WTC11 (cell line): Measurements from ENCODE around the gene POLD4. TPM values are rescaled to one million over a fixed set of nuclear protein-coding genes. Genes with fewer than 3 reads are reported as not detected.
A peak's percentile ranks its signal among the peaks of the same experiment; 100 is the strongest.

Experiments
- ATAC-seq: fragments of 200-7000 bp; cut with Tn5 transposase; 2 replicates; pipeline ENCODE4 v1.10.0; 2021; ENCODE audit warnings: mild to moderate bottlenecking, moderate library complexity
- CTCF ChIA-PET: fragments of 300-600 bp; sonication (Branson Sonifier 250); formaldehyde crosslinking; loops from one replicate; lab custom pipeline; 2021; ENCODE audit warnings: antibody characterized with exemption; lab: Charles Lee
- POLR2A ChIA-PET: fragments of 350-600 bp; sonication (Branson Sonifier 250); formaldehyde crosslinking; loops from one replicate; lab custom pipeline; 2021; ENCODE audit warnings: antibody characterized with exemption; lab: Charles Lee
- DNase-seq: peaks from one replicate; pipeline ENCODE4 v3.0.0; 2021; ENCODE audit warnings: low spot score
- H3K27ac Mint-ChIP-seq: 2 replicates; pipeline ENCODE4 v1.8.0; 2021; ENCODE audit warnings: mixed read lengths
- H3K27me3 Mint-ChIP-seq: 2 replicates; pipeline ENCODE4 v1.8.0; 2021; ENCODE audit warnings: low read depth, mild to moderate bottlenecking, moderate library complexity, mixed read lengths
- H3K36me3 Mint-ChIP-seq: 2 replicates; pipeline ENCODE4 v1.8.0; 2021; ENCODE audit warnings: mixed read lengths
- H3K4me1 Mint-ChIP-seq: 2 replicates; pipeline ENCODE4 v1.8.0; 2022; ENCODE audit warnings: mixed read lengths
- H3K4me3 Mint-ChIP-seq: 2 replicates; pipeline ENCODE4 v1.8.0; 2021; ENCODE audit warnings: mild to moderate bottlenecking, moderate library complexity, mixed read lengths
- H3K9me3 Mint-ChIP-seq: 2 replicates; pipeline ENCODE4 v1.8.0; 2021; ENCODE audit warnings: mixed read lengths
- HMGA2 ChIP-seq: fragments of 250-450 bp; sonication (Bioruptor Pico); IDR thresholded peaks from 2 replicates; pipeline ENCODE4 v1.4.0; 2021; ENCODE audit warnings: mild to moderate bottlenecking, moderate library complexity
- MYBL2 ChIP-seq: sonication (generic); formaldehyde crosslinking; IDR thresholded peaks from 2 replicates; pipeline ENCODE4 v1.8.1; 2023; ENCODE audit warnings: mild to moderate bottlenecking, moderate library complexity, missing genetic modification reagents
- NFATC4 ChIP-seq: fragments of 250-450 bp; sonication (Bioruptor Pico); IDR thresholded peaks from 2 replicates; pipeline ENCODE4 v1.9.0; 2021; ENCODE audit warnings: mild to moderate bottlenecking
- NR1H2 ChIP-seq: sonication (generic); formaldehyde crosslinking; IDR thresholded peaks from 2 replicates; pipeline ENCODE4 v1.9.0; 2021; ENCODE audit warnings: mild to moderate bottlenecking, moderate library complexity, missing genetic modification reagents
- PRRX2 ChIP-seq: fragments of 250-450 bp; sonication (Bioruptor Pico); IDR thresholded peaks from 2 replicates; pipeline ENCODE4 v1.8.0; 2021; ENCODE audit warnings: mild to moderate bottlenecking
- SP1 ChIP-seq: sonication (generic); formaldehyde crosslinking; conservative IDR thresholded peaks from 2 replicates; pipeline ENCODE4 v1.8.1; 2022; ENCODE audit warnings: missing genetic modification reagents
- ZNF138 ChIP-seq: sonication (generic); formaldehyde crosslinking; conservative IDR thresholded peaks from 2 replicates; pipeline ENCODE4 v1.8.1; 2022; ENCODE audit warnings: mild to moderate bottlenecking, moderate library complexity, missing genetic modification reagents
- ZNF263 ChIP-seq: sonication (generic); formaldehyde crosslinking; IDR thresholded peaks from 2 replicates; pipeline ENCODE4 v1.8.1; 2022; ENCODE audit warnings: low read depth, mild to moderate bottlenecking, moderate library complexity, missing genetic modification reagents
- total RNA-seq: library from RNA; stranded (reverse); gene quantifications from 3 replicates; pipeline ENCODE4 v1.2.3, GENCODE V29; 2021
- TF ChIP-seq, protein P1 (sequence below): sonication (generic); formaldehyde crosslinking; conservative IDR thresholded peaks from 2 replicates; pipeline ENCODE4 v1.8.1; 2023; ENCODE audit warnings: mild to moderate bottlenecking, low read depth, missing genetic modification reagents, moderate library complexity
- TF ChIP-seq, protein P2 (sequence below): sonication (generic); formaldehyde crosslinking; IDR thresholded peaks from 2 replicates; pipeline ENCODE4 v1.8.1; 2022; ENCODE audit warnings: low read depth, missing genetic modification reagents, borderline replicate concordance
- TF ChIP-seq, protein P3 (sequence below): sonication (generic); formaldehyde crosslinking; IDR thresholded peaks from 2 replicates; pipeline ENCODE4 v1.8.1; 2023; ENCODE audit warnings: mild to moderate bottlenecking, missing genetic modification reagents, borderline replicate concordance
- TF ChIP-seq, protein P4 (sequence below): sonication (generic); formaldehyde crosslinking; conservative IDR thresholded peaks from 2 replicates; pipeline ENCODE4 v1.8.1; 2022; ENCODE audit warnings: mild to moderate bottlenecking, missing genetic modification reagents
- TF ChIP-seq, protein P5 (sequence below): fragments of 250-450 bp; sonication (Bioruptor Pico); IDR thresholded peaks from 2 replicates; pipeline ENCODE4 v1.9.0; 2021; ENCODE audit warnings: mild to moderate bottlenecking
- TF ChIP-seq, protein P6 (sequence below): sonication (generic); formaldehyde crosslinking; IDR thresholded peaks from 2 replicates; pipeline ENCODE4 v1.8.1; 2023; ENCODE audit warnings: mild to moderate bottlenecking, missing genetic modification reagents
- TF ChIP-seq, protein P7 (sequence below): sonication (generic); formaldehyde crosslinking; IDR thresholded peaks from 2 replicates; pipeline ENCODE4 v1.8.0; 2022; ENCODE audit warnings: missing genetic modification reagents

Gene POLD4
- total RNA-seq, 1 experiment from 2014 or later, result 30.3 TPM

DNA sequence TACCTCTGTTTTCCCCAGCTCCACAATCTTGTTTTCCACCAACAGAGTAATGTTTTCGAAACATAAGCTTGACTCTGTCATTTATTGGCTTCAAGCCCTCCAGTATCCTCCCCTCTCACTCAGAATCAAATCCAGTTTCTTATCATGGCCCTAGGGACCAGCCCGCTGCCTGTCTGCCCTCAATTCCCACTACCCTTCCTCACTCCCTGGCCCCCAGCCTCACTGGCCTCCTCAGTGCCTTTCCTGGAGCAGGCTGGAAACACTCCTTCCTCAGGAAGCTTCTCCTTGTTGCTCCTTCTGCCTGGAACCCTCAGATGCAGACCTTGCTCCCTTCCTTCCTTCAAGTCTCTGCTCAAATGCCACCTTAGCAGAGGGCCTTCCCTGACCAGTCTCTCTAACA lies 3.9 kb downstream of the POLD4 start:
- Mint-ChIP-seq H3K4me3 (no peak overlapping the region), H3K36me3 (no peaks in the 10 kb centered on the region), H3K9me3 (no peaks in the 10 kb centered on the region), H3K4me1 (peaks cover 22% of the 10 kb centered on the region), H3K27me3 (no peaks in the 10 kb centered on the region; the same call in 1 of the 2 replicates), H3K27ac (peak overlapping the region; percentile 1; the same call in 1 of the 2 replicates)
- DNase-seq (no peak), ATAC-seq (no peak)
- ChIA-PET CTCF (interaction anchor here (0.8 to 10.1 kb wide), 6 partner anchors 26 to 87 kb away, joined by 3 to 842 read pairs (median 4); partner anchors contain the start of genes CLCF1 and RAD9A), POLR2A (no interaction called here)
- TF ChIP-seq ZNF138 (no peak), MYBL2 (no peak), PRRX2 (CRISPR knock-in tag) (no peak)
- TF ChIP-seq, protein P1, sequence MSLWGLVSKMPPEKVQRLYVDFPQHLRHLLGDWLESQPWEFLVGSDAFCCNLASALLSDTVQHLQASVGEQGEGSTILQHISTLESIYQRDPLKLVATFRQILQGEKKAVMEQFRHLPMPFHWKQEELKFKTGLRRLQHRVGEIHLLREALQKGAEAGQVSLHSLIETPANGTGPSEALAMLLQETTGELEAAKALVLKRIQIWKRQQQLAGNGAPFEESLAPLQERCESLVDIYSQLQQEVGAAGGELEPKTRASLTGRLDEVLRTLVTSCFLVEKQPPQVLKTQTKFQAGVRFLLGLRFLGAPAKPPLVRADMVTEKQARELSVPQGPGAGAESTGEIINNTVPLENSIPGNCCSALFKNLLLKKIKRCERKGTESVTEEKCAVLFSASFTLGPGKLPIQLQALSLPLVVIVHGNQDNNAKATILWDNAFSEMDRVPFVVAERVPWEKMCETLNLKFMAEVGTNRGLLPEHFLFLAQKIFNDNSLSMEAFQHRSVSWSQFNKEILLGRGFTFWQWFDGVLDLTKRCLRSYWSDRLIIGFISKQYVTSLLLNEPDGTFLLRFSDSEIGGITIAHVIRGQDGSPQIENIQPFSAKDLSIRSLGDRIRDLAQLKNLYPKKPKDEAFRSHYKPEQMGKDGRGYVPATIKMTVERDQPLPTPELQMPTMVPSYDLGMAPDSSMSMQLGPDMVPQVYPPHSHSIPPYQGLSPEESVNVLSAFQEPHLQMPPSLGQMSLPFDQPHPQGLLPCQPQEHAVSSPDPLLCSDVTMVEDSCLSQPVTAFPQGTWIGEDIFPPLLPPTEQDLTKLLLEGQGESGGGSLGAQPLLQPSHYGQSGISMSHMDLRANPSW (CRISPR knock-in tag), result no peak
- TF ChIP-seq, protein P2, sequence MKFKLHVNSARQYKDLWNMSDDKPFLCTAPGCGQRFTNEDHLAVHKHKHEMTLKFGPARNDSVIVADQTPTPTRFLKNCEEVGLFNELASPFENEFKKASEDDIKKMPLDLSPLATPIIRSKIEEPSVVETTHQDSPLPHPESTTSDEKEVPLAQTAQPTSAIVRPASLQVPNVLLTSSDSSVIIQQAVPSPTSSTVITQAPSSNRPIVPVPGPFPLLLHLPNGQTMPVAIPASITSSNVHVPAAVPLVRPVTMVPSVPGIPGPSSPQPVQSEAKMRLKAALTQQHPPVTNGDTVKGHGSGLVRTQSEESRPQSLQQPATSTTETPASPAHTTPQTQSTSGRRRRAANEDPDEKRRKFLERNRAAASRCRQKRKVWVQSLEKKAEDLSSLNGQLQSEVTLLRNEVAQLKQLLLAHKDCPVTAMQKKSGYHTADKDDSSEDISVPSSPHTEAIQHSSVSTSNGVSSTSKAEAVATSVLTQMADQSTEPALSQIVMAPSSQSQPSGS (CRISPR knock-in tag), result no peak
- TF ChIP-seq, protein P3, sequence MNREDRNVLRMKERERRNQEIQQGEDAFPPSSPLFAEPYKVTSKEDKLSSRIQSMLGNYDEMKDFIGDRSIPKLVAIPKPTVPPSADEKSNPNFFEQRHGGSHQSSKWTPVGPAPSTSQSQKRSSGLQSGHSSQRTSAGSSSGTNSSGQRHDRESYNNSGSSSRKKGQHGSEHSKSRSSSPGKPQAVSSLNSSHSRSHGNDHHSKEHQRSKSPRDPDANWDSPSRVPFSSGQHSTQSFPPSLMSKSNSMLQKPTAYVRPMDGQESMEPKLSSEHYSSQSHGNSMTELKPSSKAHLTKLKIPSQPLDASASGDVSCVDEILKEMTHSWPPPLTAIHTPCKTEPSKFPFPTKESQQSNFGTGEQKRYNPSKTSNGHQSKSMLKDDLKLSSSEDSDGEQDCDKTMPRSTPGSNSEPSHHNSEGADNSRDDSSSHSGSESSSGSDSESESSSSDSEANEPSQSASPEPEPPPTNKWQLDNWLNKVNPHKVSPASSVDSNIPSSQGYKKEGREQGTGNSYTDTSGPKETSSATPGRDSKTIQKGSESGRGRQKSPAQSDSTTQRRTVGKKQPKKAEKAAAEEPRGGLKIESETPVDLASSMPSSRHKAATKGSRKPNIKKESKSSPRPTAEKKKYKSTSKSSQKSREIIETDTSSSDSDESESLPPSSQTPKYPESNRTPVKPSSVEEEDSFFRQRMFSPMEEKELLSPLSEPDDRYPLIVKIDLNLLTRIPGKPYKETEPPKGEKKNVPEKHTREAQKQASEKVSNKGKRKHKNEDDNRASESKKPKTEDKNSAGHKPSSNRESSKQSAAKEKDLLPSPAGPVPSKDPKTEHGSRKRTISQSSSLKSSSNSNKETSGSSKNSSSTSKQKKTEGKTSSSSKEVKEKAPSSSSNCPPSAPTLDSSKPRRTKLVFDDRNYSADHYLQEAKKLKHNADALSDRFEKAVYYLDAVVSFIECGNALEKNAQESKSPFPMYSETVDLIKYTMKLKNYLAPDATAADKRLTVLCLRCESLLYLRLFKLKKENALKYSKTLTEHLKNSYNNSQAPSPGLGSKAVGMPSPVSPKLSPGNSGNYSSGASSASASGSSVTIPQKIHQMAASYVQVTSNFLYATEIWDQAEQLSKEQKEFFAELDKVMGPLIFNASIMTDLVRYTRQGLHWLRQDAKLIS (CRISPR knock-in tag), result no peak
- TF ChIP-seq, protein P4, sequence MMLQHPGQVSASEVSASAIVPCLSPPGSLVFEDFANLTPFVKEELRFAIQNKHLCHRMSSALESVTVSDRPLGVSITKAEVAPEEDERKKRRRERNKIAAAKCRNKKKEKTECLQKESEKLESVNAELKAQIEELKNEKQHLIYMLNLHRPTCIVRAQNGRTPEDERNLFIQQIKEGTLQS (CRISPR knock-in tag), result no peak
- TF ChIP-seq, protein P5, sequence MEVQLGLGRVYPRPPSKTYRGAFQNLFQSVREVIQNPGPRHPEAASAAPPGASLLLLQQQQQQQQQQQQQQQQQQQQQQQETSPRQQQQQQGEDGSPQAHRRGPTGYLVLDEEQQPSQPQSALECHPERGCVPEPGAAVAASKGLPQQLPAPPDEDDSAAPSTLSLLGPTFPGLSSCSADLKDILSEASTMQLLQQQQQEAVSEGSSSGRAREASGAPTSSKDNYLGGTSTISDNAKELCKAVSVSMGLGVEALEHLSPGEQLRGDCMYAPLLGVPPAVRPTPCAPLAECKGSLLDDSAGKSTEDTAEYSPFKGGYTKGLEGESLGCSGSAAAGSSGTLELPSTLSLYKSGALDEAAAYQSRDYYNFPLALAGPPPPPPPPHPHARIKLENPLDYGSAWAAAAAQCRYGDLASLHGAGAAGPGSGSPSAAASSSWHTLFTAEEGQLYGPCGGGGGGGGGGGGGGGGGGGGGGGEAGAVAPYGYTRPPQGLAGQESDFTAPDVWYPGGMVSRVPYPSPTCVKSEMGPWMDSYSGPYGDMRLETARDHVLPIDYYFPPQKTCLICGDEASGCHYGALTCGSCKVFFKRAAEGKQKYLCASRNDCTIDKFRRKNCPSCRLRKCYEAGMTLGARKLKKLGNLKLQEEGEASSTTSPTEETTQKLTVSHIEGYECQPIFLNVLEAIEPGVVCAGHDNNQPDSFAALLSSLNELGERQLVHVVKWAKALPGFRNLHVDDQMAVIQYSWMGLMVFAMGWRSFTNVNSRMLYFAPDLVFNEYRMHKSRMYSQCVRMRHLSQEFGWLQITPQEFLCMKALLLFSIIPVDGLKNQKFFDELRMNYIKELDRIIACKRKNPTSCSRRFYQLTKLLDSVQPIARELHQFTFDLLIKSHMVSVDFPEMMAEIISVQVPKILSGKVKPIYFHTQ, result no peak

DNA sequence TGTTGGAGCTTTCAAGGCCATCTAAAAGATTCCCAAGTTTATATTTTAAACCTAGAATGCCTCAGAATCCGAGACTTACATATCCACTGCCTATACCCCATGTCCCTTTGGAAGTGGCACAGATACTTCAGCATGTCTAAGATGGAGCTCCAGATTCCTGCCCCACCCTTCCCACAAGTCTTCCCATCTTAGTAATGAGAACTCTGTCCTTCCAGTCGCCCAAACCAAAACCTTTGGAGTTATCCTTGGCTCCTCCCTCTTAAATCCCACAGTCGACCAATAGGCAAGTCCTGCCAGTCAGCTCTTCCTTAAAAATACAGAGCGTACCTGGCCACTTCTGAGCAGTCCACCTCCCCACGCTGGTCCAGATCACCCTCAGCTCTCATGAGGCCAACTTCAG lies 4.3 kb downstream of the POLD4 start:
- Mint-ChIP-seq H3K36me3 (no peaks in the 10 kb centered on the region), H3K27ac (no peak overlapping the region), H3K4me3 (no peak overlapping the region), H3K9me3 (no peaks in the 10 kb centered on the region), H3K27me3 (no peaks in the 10 kb centered on the region; the same call in 1 of the 2 replicates), H3K4me1 (peaks cover 18% of the 10 kb centered on the region)
- ATAC-seq (no peak), DNase-seq (no peak)
- POLR2A ChIA-PET, result no interaction called here
- CTCF ChIA-PET, result interaction anchor here (0.8 to 10.1 kb wide), 5 partner anchors 27 to 87 kb away, joined by 3 to 842 read pairs (median 4); partner anchors contain the start of genes CLCF1 and RAD9A
- TF ChIP-seq NR1H2 (CRISPR knock-in tag) (no peak), ZNF263 (CRISPR knock-in tag) (no peak), HMGA2 (no peak), NFATC4 (CRISPR knock-in tag) (no peak), SP1 (CRISPR knock-in tag) (no peak)
- TF ChIP-seq, protein P6, sequence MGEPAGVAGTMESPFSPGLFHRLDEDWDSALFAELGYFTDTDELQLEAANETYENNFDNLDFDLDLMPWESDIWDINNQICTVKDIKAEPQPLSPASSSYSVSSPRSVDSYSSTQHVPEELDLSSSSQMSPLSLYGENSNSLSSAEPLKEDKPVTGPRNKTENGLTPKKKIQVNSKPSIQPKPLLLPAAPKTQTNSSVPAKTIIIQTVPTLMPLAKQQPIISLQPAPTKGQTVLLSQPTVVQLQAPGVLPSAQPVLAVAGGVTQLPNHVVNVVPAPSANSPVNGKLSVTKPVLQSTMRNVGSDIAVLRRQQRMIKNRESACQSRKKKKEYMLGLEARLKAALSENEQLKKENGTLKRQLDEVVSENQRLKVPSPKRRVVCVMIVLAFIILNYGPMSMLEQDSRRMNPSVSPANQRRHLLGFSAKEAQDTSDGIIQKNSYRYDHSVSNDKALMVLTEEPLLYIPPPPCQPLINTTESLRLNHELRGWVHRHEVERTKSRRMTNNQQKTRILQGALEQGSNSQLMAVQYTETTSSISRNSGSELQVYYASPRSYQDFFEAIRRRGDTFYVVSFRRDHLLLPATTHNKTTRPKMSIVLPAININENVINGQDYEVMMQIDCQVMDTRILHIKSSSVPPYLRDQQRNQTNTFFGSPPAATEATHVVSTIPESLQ (CRISPR knock-in tag), result no peak
- TF ChIP-seq, protein P7, sequence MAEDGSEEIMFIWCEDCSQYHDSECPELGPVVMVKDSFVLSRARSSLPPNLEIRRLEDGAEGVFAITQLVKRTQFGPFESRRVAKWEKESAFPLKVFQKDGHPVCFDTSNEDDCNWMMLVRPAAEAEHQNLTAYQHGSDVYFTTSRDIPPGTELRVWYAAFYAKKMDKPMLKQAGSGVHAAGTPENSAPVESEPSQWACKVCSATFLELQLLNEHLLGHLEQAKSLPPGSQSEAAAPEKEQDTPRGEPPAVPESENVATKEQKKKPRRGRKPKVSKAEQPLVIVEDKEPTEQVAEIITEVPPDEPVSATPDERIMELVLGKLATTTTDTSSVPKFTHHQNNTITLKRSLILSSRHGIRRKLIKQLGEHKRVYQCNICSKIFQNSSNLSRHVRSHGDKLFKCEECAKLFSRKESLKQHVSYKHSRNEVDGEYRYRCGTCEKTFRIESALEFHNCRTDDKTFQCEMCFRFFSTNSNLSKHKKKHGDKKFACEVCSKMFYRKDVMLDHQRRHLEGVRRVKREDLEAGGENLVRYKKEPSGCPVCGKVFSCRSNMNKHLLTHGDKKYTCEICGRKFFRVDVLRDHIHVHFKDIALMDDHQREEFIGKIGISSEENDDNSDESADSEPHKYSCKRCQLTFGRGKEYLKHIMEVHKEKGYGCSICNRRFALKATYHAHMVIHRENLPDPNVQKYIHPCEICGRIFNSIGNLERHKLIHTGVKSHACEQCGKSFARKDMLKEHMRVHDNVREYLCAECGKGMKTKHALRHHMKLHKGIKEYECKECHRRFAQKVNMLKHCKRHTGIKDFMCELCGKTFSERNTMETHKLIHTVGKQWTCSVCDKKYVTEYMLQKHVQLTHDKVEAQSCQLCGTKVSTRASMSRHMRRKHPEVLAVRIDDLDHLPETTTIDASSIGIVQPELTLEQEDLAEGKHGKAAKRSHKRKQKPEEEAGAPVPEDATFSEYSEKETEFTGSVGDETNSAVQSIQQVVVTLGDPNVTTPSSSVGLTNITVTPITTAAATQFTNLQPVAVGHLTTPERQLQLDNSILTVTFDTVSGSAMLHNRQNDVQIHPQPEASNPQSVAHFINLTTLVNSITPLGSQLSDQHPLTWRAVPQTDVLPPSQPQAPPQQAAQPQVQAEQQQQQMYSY (CRISPR knock-in tag), result no peak
